ENCODE measurements around the gene ANO7. TPM values are rescaled to one million over a fixed set of nuclear protein-coding genes. Genes with fewer than 3 reads are reported as not detected.
"Not testable (repeated sequence)": the region's sequence is repeated elsewhere in the genome, so short reads cannot be mapped to it uniquely, and the experiment has no call there.

ANO7 gene
- total RNA-seq, 1 experiment from 2014 or later, result 0.32 TPM

GRCh38 chr2:241183221-241183620 lies 5.3 kb upstream of the ANO7 start:
- in situ Hi-C loops (cut with HindIII; ENCODE audit: low pct_unique_long_range_greater_than_20kb, low sequenced_read_pairs), result no loop called here
- no peak for DNase-seq (ENCODE audit: low read depth, low spot score)

- in situ Hi-C loops (cut with HindIII; ENCODE audit: low pct_unique_long_range_greater_than_20kb, low sequenced_read_pairs), result no loop called here
- no peak for DNase-seq (ENCODE audit: low read depth, low spot score)
Observed at GRCh38 chr2:241184901-241185300, 3.6 kb upstream of the ANO7 start.

- in situ Hi-C loops (cut with HindIII; ENCODE audit: low pct_unique_long_range_greater_than_20kb, low sequenced_read_pairs), result no loop called here
- no peak for DNase-seq (ENCODE audit: low read depth, low spot score)
Observed at GRCh38 chr2:241185961-241186360, 2.5 kb upstream of the ANO7 start.

- in situ Hi-C loops (cut with HindIII; ENCODE audit: low pct_unique_long_range_greater_than_20kb, low sequenced_read_pairs), result no loop called here
- DNase-seq (ENCODE audit: low read depth, low spot score), result no peak
Observed at GRCh38 chr2:241187101-241187917, 1.2 kb upstream of the ANO7 start.

- in situ Hi-C loops (cut with HindIII; ENCODE audit: low pct_unique_long_range_greater_than_20kb, low sequenced_read_pairs), result no loop called here
- DNase-seq (ENCODE audit: low read depth, low spot score), result no peak
Observed at GRCh38 chr2:241187918-241188234, 601 bp upstream of the ANO7 start.

- no peak for DNase-seq (ENCODE audit: low read depth, low spot score)
- in situ Hi-C loops (cut with HindIII; ENCODE audit: low pct_unique_long_range_greater_than_20kb, low sequenced_read_pairs), result no loop called here
Observed at GRCh38 chr2:241189093-241189855, 797 bp downstream of the ANO7 start.

GRCh38 chr2:241189856-241190201 lies 1.4 kb downstream of the ANO7 start:
- in situ Hi-C loops (cut with HindIII; ENCODE audit: low pct_unique_long_range_greater_than_20kb, low sequenced_read_pairs), result no loop called here

GRCh38 chr2:241190291-241190981 lies 2.0 kb downstream of the ANO7 start:
- no peak for DNase-seq (ENCODE audit: low read depth, low spot score)
- in situ Hi-C loops (cut with HindIII; ENCODE audit: low pct_unique_long_range_greater_than_20kb, low sequenced_read_pairs), result no loop called here

More at GRCh38 chr2:241189856-241190201, 1.4 kb downstream of the ANO7 start:
- DNase-seq (ENCODE audit: low read depth, low spot score), result no peak

- no peak for DNase-seq (ENCODE audit: low read depth, low spot score)
- in situ Hi-C loops (cut with HindIII; ENCODE audit: low pct_unique_long_range_greater_than_20kb, low sequenced_read_pairs), result no loop called here
Observed at GRCh38 chr2:241191081-241191480, 2.6 kb downstream of the ANO7 start.

GRCh38 chr2:241193271-241193670 lies 4.8 kb downstream of the ANO7 start:
- in situ Hi-C loops (cut with HindIII; ENCODE audit: low pct_unique_long_range_greater_than_20kb, low sequenced_read_pairs), result no loop called here
- DNase-seq (ENCODE audit: low read depth, low spot score), result no peak

- in situ Hi-C loops (cut with HindIII; ENCODE audit: low pct_unique_long_range_greater_than_20kb, low sequenced_read_pairs), result no loop called here
- DNase-seq (ENCODE audit: low read depth, low spot score), result no peak
Observed at GRCh38 chr2:241194811-241195210, 6.3 kb downstream of the ANO7 start.

- in situ Hi-C loops (cut with HindIII; ENCODE audit: low pct_unique_long_range_greater_than_20kb, low sequenced_read_pairs), result no loop called here
- DNase-seq (ENCODE audit: low read depth, low spot score), result no peak
Observed at GRCh38 chr2:241195506-241196130, 7.1 kb downstream of the ANO7 start.

GRCh38 chr2:241197246-241197645 lies 8.8 kb downstream of the ANO7 start:
- DNase-seq (ENCODE audit: low read depth, low spot score); in situ Hi-C loops (cut with HindIII; ENCODE audit: low pct_unique_long_range_greater_than_20kb, low sequenced_read_pairs): not testable (repeated sequence)

- in situ Hi-C loops (cut with HindIII; ENCODE audit: low pct_unique_long_range_greater_than_20kb, low sequenced_read_pairs), result no loop called here
Observed at GRCh38 chr2:241197947-241198346, 9.5 kb downstream of the ANO7 start.

GRCh38 chr2:241198381-241199279 lies 10.2 kb downstream of the ANO7 start:
- in situ Hi-C loops (cut with HindIII; ENCODE audit: low pct_unique_long_range_greater_than_20kb, low sequenced_read_pairs), result no loop called here
- DNase-seq (ENCODE audit: low read depth, low spot score), result no peak

More at GRCh38 chr2:241197947-241198346, 9.5 kb downstream of the ANO7 start:
- no peak for DNase-seq (ENCODE audit: low read depth, low spot score)

GRCh38 chr2:241199286-241199685 lies 10.8 kb downstream of the ANO7 start:
- no peak for DNase-seq (ENCODE audit: low read depth, low spot score)

More at GRCh38 chr2:241199286-241199685, 10.8 kb downstream of the ANO7 start:
- in situ Hi-C loops (cut with HindIII; ENCODE audit: low pct_unique_long_range_greater_than_20kb, low sequenced_read_pairs), result no loop called here

All from SK-MEL-5 (cell line).